ENCODE results near the gene COBL.

Gene COBL

GRCh38 chr7:51121931-51122425 lies 194.6 kb downstream of the COBL start:
- DNase-seq, result peak; percentile 12
- peaks cover 9% of the 10 kb centered on the region for H3K27me3 Mint-ChIP-seq (ENCODE audit: low read depth, poor library complexity)
- H3K4me3 Mint-ChIP-seq, result no peak overlapping the region
- no peak overlapping the region for H3K27ac Mint-ChIP-seq
- H3K9me3 Mint-ChIP-seq, result peaks cover 7% of the 10 kb centered on the region
- H3K36me3 Mint-ChIP-seq (ENCODE audit: low read depth), result no peaks in the 10 kb centered on the region
- H3K4me1 Mint-ChIP-seq, result peaks cover 11% of the 10 kb centered on the region
- TF ChIP-seq, protein P1, sequence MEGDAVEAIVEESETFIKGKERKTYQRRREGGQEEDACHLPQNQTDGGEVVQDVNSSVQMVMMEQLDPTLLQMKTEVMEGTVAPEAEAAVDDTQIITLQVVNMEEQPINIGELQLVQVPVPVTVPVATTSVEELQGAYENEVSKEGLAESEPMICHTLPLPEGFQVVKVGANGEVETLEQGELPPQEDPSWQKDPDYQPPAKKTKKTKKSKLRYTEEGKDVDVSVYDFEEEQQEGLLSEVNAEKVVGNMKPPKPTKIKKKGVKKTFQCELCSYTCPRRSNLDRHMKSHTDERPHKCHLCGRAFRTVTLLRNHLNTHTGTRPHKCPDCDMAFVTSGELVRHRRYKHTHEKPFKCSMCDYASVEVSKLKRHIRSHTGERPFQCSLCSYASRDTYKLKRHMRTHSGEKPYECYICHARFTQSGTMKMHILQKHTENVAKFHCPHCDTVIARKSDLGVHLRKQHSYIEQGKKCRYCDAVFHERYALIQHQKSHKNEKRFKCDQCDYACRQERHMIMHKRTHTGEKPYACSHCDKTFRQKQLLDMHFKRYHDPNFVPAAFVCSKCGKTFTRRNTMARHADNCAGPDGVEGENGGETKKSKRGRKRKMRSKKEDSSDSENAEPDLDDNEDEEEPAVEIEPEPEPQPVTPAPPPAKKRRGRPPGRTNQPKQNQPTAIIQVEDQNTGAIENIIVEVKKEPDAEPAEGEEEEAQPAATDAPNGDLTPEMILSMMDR (IDR thresholded peaks at IDR 0.05), result no peak

DNA sequence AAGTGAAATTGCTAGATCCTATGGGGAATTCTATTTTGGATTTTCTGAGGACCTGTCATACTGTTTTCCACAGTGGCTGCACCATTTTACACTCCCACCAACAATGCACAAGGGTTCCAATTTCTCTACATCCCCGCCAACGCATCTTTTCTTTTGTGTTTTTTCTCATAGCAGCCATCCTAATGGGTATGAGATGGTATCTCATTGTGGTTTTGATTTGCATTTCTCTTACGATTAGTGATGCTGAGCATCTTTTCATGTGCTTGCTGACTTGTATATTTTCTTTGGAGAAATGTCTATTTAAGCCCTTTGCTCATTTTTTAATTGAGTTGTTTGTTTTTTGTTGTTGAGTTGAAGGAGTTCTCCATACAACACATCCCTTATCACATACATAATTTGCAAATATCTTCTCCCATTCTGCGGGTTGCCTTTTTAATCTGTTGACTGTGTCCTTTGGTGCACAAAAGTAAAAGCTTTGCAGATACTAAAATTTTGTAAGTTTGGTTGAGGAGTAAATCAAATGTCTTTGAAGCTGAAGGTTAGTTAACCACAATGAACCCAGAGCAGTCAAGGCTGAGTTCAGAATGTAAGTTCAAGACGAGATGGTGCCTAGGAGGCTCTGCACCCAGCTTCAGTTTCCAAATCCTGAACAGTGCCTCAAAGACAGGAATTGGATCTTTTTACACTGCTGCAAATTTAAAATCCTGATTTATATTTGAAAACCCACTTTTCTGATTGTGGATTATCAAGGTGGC lies 195.4 kb downstream of the COBL start:
- DNase-seq, result no peak
- no peaks in the 10 kb centered on the region for H3K36me3 Mint-ChIP-seq (ENCODE audit: low read depth)
- peaks cover 9% of the 10 kb centered on the region for H3K27me3 Mint-ChIP-seq (ENCODE audit: low read depth, poor library complexity)
- TF ChIP-seq, protein P1 (IDR thresholded peaks at IDR 0.05), result no peak
- H3K4me3 Mint-ChIP-seq, result no peak overlapping the region
- peaks cover 8% of the 10 kb centered on the region for H3K9me3 Mint-ChIP-seq
- peak overlapping the region; percentile 48 for H3K27ac Mint-ChIP-seq
- peaks cover 11% of the 10 kb centered on the region for H3K4me1 Mint-ChIP-seq

- Mint-ChIP-seq H3K27ac (no peak overlapping the region), H3K4me3 (no peak overlapping the region), H3K4me1 (peaks cover 11% of the 10 kb centered on the region), H3K36me3 (ENCODE audit: low read depth) (no peaks in the 10 kb centered on the region), H3K9me3 (peaks cover 17% of the 10 kb centered on the region), H3K27me3 (ENCODE audit: low read depth, poor library complexity) (peaks cover 9% of the 10 kb centered on the region)
- no peak for DNase-seq
- TF ChIP-seq, protein P1 (IDR thresholded peaks at IDR 0.05), result no peak
Observed at GRCh38 chr7:51118628-51119027, 198.0 kb downstream of the COBL start.

DNA sequence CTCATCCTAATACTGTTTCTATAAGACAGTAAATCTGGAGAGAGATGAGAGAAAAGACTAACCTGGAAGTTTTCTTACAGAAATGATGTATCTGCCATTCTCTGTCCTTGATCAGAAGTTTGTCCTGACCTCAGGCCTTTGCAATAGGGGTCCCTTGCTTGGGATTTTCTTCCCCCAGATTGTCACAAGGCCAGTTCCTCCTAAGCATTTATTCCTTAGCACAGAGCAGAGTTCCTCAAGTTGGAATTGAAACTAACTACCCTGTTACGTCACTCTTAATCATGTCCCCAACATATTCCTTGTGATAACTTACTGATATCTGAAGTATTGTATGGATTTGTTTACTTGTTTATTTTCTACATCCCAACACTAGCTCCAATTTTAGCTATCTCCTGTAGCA lies 202.1 kb downstream of the COBL start:
- TF ChIP-seq, protein P1 (IDR thresholded peaks at IDR 0.05), result no peak

GRCh38 chr7:51113962-51114361 lies 202.6 kb downstream of the COBL start:
- DNase-seq, result no peak
- Mint-ChIP-seq H3K4me1 (no peaks in the 10 kb centered on the region), H3K27me3 (ENCODE audit: low read depth, poor library complexity) (peaks cover 9% of the 10 kb centered on the region), H3K4me3 (no peak overlapping the region), H3K27ac (no peak overlapping the region), H3K9me3 (peaks cover 17% of the 10 kb centered on the region), H3K36me3 (ENCODE audit: low read depth) (no peaks in the 10 kb centered on the region)
- TF ChIP-seq, protein P1 (IDR thresholded peaks at IDR 0.05), result no peak

More for the DNA sequence above, 202.1 kb downstream of the COBL start:
- Mint-ChIP-seq H3K4me1 (no peaks in the 10 kb centered on the region), H3K4me3 (no peak overlapping the region), H3K27ac (no peak overlapping the region), H3K27me3 (ENCODE audit: low read depth, poor library complexity) (peaks cover 9% of the 10 kb centered on the region), H3K36me3 (ENCODE audit: low read depth) (no peaks in the 10 kb centered on the region), H3K9me3 (peaks cover 17% of the 10 kb centered on the region)
- DNase-seq, result no peak

- Mint-ChIP-seq H3K4me3 (no peak overlapping the region), H3K9me3 (peaks cover 17% of the 10 kb centered on the region), H3K36me3 (ENCODE audit: low read depth) (no peaks in the 10 kb centered on the region), H3K27ac (no peak overlapping the region), H3K27me3 (ENCODE audit: low read depth, poor library complexity) (peaks cover 5% of the 10 kb centered on the region), H3K4me1 (no peaks in the 10 kb centered on the region)
- no peak for DNase-seq
- TF ChIP-seq, protein P1 (IDR thresholded peaks at IDR 0.05), result no peak
Observed at GRCh38 chr7:51113560-51113959, 203.0 kb downstream of the COBL start.
